ENCODE measurements around the gene ACKR3. TPM values are rescaled to one million over a fixed set of nuclear protein-coding genes. Genes with fewer than 3 reads are reported as not detected.

Gene ACKR3
- polyA plus RNA-seq, 3 donors from 2014 or later = 3.1 to 7.8 (median 5.9) TPM

GRCh38 chr2:236587861-236588815 is 18.5 kb downstream of the ACKR3 start:
- Mint-ChIP-seq H3K9me3 (no peaks in the 10 kb centered on the region), H3K4me1 (no peaks in the 10 kb centered on the region), H3K36me3 (peaks cover 3 to 8% (median 3%) of the 10 kb centered on the region in 3 donors), H3K27me3 (ENCODE audit: low read depth in 3 of 3) (no peaks in the 10 kb centered on the region), H3K27ac (no peak overlapping the region), H3K4me3 (no peak overlapping the region)
- DNase-seq = no peak

DNA sequence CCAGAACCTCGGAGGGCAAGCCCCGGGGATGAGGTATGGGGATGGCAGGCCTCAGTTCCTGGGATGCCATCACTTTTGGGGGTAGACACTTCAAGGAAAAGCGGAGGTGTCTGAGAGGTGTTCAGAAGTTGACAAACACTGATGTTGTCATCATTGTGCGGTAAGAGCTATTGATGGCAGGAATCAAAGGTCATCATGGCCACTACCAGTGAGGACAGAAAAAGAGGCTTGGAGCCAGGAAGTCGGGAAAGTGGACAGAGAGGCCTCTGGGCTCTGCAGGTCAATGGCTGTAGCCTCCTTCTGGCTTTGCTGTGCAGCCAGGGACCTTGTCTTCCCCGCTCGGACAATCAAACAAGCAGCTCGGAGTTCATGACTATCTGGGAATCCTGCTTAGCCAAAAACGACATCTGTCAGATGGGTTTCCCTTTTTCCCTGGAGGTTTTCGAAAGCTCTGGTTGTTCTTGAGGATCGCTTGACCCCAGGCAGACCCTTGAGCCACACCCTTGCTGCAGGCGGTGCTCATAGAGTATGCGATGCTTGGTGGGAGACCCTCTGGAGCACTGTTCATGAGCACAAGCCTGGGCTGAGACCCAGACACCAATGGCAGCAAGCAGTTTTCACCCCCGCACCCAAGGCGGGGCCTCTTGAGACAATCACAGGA is 19.4 kb downstream of the ACKR3 start:
- no peaks in the 10 kb centered on the region for H3K9me3 Mint-ChIP-seq
- no peaks in the 10 kb centered on the region for H3K27me3 Mint-ChIP-seq (ENCODE audit: low read depth in 3 of 3)
- no peaks in the 10 kb centered on the region for H3K4me1 Mint-ChIP-seq
- no peak overlapping the region for H3K27ac Mint-ChIP-seq
- no peak overlapping the region for H3K4me3 Mint-ChIP-seq
- H3K36me3 Mint-ChIP-seq = peaks cover 0 to 8% (median 0%) of the 10 kb centered on the region in 3 donors
- DNase-seq = no peak

DNA sequence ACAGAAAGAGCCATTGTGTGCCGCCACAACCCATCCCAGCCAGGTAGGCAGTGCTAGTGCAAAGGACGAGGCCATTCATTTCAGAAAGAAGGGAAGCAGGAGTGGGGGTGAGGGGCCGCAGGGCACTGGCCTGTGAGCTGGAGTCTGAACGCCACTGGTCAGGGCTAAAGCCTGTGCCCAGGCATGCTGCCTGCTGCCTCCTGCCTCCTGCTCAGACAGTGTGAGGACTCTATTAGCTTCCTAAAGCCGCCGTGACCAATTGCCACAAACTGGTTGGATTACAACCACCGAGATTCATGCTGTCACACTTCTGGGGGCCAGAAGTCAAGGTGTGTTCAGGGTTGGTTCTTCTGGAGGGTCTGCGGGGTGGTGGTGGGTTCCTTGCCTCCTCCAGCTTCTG is 21.2 kb downstream of the ACKR3 start:
- H3K27me3 Mint-ChIP-seq (ENCODE audit: low read depth in 3 of 3) = peaks cover 0 to 3% (median 0%) of the 10 kb centered on the region in 3 donors
- peaks cover 0 to 3% (median 0%) of the 10 kb centered on the region in 3 donors for H3K36me3 Mint-ChIP-seq
- no peaks in the 10 kb centered on the region for H3K9me3 Mint-ChIP-seq
- H3K4me1 Mint-ChIP-seq = no peaks in the 10 kb centered on the region
- DNase-seq = no peak
- no peak overlapping the region for H3K4me3 Mint-ChIP-seq
- H3K27ac Mint-ChIP-seq = no peak overlapping the region

DNA sequence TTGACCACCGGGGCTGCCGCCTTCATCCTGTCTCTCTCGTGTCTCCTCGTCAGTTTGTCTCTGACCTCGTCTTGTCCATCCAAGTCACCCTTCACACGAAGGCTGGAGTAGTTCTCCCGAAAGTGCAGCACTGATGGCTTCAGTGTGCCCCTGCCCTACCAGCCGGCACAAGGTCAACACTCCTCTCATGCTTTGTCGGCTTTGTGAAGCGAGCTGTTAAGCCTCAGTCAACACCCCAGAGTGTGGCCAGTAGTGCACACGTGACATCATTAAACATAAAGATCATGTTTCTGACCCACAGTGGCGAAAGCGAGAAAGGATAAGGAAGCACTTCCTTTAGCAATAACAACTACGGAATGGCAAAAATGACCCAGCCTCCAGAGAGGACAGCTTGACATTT is 23.2 kb downstream of the ACKR3 start:
- Mint-ChIP-seq H3K9me3 (no peaks in the 10 kb centered on the region), H3K36me3 (no peaks in the 10 kb centered on the region), H3K27me3 (ENCODE audit: low read depth in 3 of 3) (peaks cover 0 to 3% (median 0%) of the 10 kb centered on the region in 3 donors), H3K4me1 (no peaks in the 10 kb centered on the region), H3K27ac (no peak overlapping the region), H3K4me3 (no peak overlapping the region)
- DNase-seq = no peak

DNA sequence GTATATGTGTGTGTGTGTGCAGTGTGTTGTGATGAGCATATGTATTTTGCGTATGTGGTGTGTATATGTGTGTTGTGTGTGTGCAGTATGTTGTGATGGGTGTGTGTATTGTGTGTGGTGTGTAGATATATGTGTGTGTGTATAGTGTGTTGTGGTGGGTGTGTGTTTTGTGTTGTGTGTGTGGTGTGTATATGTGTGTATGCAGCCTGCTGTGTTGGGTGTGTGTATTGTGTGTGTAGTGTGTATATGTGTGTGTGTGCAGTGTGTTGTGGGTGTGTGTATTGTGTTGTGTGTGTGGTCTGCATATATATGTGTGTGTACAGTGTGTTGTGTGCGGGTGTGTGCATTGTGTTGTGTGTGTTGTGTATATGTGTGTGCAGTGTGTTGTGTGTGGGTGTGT is 23.9 kb downstream of the ACKR3 start:
- Mint-ChIP-seq H3K4me1 (no peaks in the 10 kb centered on the region), H3K36me3 (no peaks in the 10 kb centered on the region), H3K9me3 (no peaks in the 10 kb centered on the region), H3K27me3 (ENCODE audit: low read depth in 3 of 3) (peaks cover 0 to 3% (median 0%) of the 10 kb centered on the region in 3 donors), H3K27ac (no peak overlapping the region), H3K4me3 (no peak overlapping the region)
- DNase-seq = no peak

DNA sequence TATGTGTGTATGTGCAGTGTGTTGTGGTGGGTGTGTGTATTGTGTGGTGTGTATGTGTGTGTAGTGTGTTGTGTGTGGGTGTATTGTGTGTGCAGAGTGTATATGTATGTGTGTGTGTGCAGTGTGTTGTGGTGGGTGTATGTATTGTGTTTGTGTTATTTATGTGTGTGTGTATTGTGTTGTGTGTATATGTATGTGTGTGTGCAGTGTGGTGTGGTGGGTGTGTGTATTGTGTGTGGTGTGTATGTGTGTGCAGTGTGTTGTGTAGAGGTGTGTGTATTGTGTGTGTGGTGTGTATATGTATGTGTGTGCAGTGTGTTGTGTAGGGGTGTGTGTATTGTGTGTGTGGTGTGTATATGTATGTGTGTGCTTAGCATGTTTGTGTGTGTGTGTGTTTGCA is 24.3 kb downstream of the ACKR3 start:
- Mint-ChIP-seq H3K4me1 (no peaks in the 10 kb centered on the region), H3K4me3 (no peak overlapping the region), H3K27me3 (ENCODE audit: low read depth in 3 of 3) (peaks cover 0 to 3% (median 0%) of the 10 kb centered on the region in 3 donors), H3K9me3 (no peaks in the 10 kb centered on the region), H3K36me3 (no peaks in the 10 kb centered on the region), H3K27ac (no peak overlapping the region)
- DNase-seq = no peak

- H3K4me3 Mint-ChIP-seq = no peak overlapping the region
- no peak overlapping the region for H3K27ac Mint-ChIP-seq
- H3K4me1 Mint-ChIP-seq = peaks cover 2 to 13% of the 10 kb centered on the region in 2 donors
- no peaks in the 10 kb centered on the region for H3K36me3 Mint-ChIP-seq
- H3K27me3 Mint-ChIP-seq (ENCODE audit: low read depth in 3 of 3) = peaks cover 2 to 16% (median 2%) of the 10 kb centered on the region in 3 donors
- no peaks in the 10 kb centered on the region for H3K9me3 Mint-ChIP-seq
- DNase-seq = no peak
These were observed 28.0 kb downstream of the ACKR3 start for GRCh38 chr2:236597629-236598028.

DNA sequence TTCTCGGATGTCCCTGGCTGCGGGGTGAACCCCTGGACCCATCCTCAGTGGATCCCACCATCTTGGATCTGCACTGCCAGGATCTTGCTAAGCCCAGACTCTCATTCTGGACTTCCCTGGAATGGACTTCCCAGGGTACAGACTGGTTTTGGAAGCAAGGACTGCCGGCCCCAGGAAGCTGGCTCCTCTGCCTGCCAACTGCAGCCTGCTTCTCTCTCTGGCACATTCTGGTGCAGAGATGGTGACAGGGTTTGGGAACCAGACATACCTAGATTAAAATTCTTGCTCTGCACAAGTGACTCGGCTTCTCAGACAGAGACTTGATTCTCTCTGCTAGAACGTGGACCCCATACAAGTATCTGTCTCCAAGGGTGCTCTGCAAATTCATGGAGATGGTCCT is 29.4 kb downstream of the ACKR3 start:
- peaks cover 2 to 15% of the 10 kb centered on the region in 2 donors for H3K4me1 Mint-ChIP-seq
- H3K27ac Mint-ChIP-seq = no peak overlapping the region
- H3K36me3 Mint-ChIP-seq = no peaks in the 10 kb centered on the region
- H3K4me3 Mint-ChIP-seq = no peak overlapping the region
- no peak for DNase-seq
- H3K9me3 Mint-ChIP-seq = no peaks in the 10 kb centered on the region
- H3K27me3 Mint-ChIP-seq (ENCODE audit: low read depth in 3 of 3) = peaks cover 3 to 18% (median 7%) of the 10 kb centered on the region in 3 donors

DNA sequence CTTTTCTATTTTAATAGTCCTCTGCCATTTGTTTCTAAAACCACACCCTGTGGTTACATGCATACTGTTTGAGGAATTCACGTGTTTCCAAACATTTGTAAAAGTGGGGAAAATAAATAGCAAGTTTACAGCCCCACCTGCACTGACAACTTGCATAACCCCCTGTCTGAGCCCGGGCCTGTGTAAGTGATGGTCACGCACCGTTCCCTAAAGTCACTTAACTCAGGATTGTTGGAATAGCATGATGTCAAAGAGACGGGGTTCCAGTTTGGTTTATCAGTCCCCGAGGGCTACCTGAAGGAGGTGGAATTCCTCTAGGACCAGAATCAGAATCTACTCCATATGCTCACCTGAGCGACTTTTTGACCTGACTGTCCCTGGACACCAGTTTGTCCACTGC is 30.5 kb downstream of the ACKR3 start:
- Mint-ChIP-seq H3K9me3 (no peaks in the 10 kb centered on the region), H3K36me3 (no peaks in the 10 kb centered on the region), H3K4me3 (no peak overlapping the region), H3K27ac (no peak overlapping the region), H3K27me3 (ENCODE audit: low read depth in 3 of 3) (peaks cover 5 to 19% (median 12%) of the 10 kb centered on the region in 3 donors), H3K4me1 (peaks cover 8 to 24% of the 10 kb centered on the region in 2 donors)
- no peak for DNase-seq

DNA sequence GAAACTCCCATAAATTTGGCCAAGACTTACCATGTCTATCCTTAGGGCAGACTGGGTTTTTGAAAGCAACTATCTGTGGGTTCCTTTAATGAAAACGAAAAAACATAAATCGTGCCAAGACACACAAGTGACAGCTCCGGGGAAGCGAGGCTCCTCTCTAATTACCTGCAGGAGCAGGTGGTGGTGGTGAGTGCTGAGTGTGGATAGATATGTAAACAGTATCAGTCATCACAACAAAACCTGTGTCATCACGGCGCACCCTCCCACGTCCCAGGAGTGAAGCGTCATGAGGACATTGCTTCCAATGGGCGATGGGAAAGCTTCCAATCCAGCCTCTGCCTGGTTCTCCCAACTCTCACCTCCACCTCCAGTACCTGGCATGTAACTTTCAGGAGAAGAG is 31.3 kb downstream of the ACKR3 start:
- no peak for DNase-seq
- no peaks in the 10 kb centered on the region for H3K36me3 Mint-ChIP-seq
- no peaks in the 10 kb centered on the region for H3K9me3 Mint-ChIP-seq
- peaks cover 5 to 23% (median 15%) of the 10 kb centered on the region in 3 donors for H3K27me3 Mint-ChIP-seq (ENCODE audit: low read depth in 3 of 3)
- H3K4me3 Mint-ChIP-seq = no peak overlapping the region
- H3K4me1 Mint-ChIP-seq = peaks cover 15 to 32% of the 10 kb centered on the region in 2 donors
- H3K27ac Mint-ChIP-seq = no peak overlapping the region

DNA sequence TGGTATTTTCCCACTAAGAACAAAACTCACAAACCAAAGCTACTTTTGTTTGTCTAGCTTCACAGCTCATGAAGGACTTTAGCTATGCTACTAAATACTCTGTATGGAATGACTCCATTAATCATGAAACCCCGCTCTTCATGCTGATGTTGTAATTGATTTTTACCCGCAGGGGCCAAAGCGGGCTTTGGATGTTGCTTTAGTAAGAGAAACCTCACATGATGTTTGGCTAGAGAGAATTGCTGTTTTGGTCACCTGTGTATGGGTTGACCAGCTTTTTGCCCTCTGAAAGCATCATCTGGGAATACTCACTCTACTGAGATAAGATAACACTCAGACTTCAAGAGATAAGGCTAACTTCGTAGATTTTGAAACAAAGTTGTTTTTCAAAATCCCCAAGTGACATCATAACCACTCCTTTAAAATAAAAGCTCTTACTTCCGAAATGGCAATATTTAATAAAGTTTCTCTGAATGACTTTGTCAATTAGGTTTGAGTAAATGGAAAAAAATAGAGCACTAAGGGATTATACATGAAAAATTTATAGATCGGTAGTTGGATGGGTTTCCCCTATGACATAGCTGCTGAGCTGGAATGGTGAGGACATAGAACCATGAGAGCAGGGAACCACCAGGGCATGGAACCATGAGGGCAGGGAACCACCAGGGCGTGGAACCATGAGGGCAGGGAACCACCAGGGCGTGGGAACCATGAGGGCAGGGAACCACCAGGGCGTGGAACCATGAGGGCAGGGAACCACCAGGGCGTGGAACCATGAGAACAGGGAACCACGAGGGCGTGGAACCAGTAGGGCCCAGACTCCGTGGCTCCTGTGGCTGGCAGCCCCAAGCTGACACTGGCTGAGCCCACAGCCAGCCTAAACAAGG is 31.9 kb downstream of the ACKR3 start:
- H3K27me3 Mint-ChIP-seq (ENCODE audit: low read depth in 3 of 3) = peaks cover 5 to 29% (median 20%) of the 10 kb centered on the region in 3 donors
- H3K36me3 Mint-ChIP-seq = peaks cover 0 to 4% (median 0%) of the 10 kb centered on the region in 3 donors
- DNase-seq = no peak
- no peak overlapping the region for H3K27ac Mint-ChIP-seq
- peak overlapping the region in 1 of 5 donors; percentile 9 for H3K4me3 Mint-ChIP-seq
- no peaks in the 10 kb centered on the region for H3K9me3 Mint-ChIP-seq
- H3K4me1 Mint-ChIP-seq = peaks cover 22 to 38% of the 10 kb centered on the region in 2 donors

DNA sequence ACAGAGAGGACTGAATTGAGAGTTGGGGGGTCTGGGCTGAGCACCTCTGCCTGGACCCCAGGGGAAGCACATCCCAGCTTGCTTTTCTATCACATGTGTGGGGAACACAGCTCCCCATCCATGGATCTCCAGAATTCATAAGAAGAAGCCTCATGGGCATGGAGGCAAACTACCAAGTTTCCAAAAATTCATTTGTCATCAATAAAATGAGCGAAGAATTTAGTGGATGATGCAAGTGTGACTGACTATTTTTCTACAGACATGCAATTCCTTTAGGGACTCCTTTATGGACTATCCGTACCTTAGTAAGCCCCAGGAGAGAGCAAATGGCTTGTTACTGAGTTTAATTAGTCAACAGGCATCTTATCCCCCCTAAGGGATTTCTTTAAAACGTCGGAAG is 33.1 kb downstream of the ACKR3 start:
- Mint-ChIP-seq H3K4me3 (no peak overlapping the region), H3K36me3 (peaks cover 0 to 4% (median 0%) of the 10 kb centered on the region in 3 donors), H3K9me3 (no peaks in the 10 kb centered on the region), H3K27ac (no peak overlapping the region), H3K27me3 (ENCODE audit: low read depth in 3 of 3) (peaks cover 11 to 38% (median 29%) of the 10 kb centered on the region in 3 donors), H3K4me1 (peaks cover 33 to 49% of the 10 kb centered on the region in 2 donors)
- no peak for DNase-seq

DNA sequence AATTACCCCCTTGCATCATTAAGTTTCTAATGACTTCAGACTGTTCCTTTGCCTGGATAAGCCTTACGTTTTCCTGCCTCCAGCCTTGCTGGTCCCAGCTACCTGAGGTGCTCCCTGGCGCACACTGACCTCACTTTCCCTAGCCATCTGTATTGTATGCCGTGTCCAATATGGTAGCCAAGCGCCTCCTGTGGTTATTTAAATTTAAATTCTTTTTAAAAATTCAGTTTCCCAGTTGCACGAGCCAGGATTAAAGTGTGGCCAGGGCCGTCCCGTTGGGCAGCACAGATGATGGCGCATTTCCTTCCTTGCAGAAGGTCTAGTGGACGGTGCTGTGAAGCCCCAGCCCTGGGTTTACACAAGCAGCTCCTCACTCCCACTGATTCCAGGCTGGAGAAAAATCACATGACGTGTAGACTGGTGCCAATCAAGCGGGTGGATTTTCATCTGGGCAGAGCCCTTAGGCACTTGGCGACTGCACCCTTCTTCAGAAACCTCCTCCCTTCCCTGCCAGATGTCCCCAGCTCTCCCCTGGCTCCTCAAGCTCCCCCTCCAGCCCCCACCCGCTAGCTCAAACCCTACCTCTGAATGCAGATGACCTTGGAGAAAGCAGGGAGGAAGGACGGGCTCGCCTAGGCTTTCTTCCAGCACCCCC is 33.9 kb downstream of the ACKR3 start:
- H3K27ac Mint-ChIP-seq = no peak overlapping the region
- peaks cover 0 to 4% (median 0%) of the 10 kb centered on the region in 3 donors for H3K36me3 Mint-ChIP-seq
- H3K9me3 Mint-ChIP-seq = no peaks in the 10 kb centered on the region
- H3K27me3 Mint-ChIP-seq (ENCODE audit: low read depth in 3 of 3) = peaks cover 14 to 39% (median 31%) of the 10 kb centered on the region in 3 donors
- H3K4me3 Mint-ChIP-seq = no peak overlapping the region
- peaks cover 41 to 57% of the 10 kb centered on the region in 2 donors for H3K4me1 Mint-ChIP-seq
- no peak for DNase-seq
